Measurements from ENCODE around the gene WDR35. TPM values are rescaled to one million over a fixed set of nuclear protein-coding genes. Genes with fewer than 3 reads are reported as not detected.
"Not testable (repeated sequence)": the region's sequence is repeated elsewhere in the genome, so short reads cannot be mapped to it uniquely, and the experiment has no call there.

Gene WDR35
- total and polyA plus RNA-seq, 5 donors from 2014 or later: 1.3 to 3.8 (median 1.9) TPM

DNA sequence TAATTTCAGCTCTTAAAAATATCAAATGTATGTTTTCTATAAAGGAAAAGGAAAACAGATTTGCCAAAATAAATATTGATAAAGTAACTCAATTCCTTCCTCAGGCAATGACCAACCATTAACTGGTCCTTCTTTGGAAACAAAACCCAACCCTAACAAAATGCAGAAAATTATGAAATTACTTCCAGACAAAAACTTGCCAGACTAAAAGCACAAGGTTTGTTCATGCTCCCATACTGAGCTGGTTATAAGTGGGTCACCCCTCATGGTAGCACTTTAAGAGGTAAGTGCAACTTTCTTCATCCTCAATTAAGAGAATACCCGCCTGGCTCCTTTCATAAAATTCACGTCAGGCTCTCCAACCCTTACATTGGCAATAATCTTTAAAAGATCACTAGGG, 57.0 kb downstream of the WDR35 start:
- no peak for DNase-seq
- Mint-ChIP-seq H3K27ac (no peak overlapping the region), H3K4me3 (no peak overlapping the region), H3K9me3 (peaks cover 0 to 12% (median 2%) of the 10 kb centered on the region in 7 donors), H3K27me3 (no peaks in the 10 kb centered on the region), H3K36me3 (peaks cover 33% of the 10 kb centered on the region), H3K4me1 (no peaks in the 10 kb centered on the region)
- no peak for ATAC-seq (ENCODE audit: low read depth in 2 of 2)
- no peaks in the 10 kb centered on the region for H3K4me1 ChIP-seq (ENCODE audit: control insufficient read depth, insufficient read depth, low read length, poor library complexity, severe bottlenecking)
- no peaks in the 10 kb centered on the region for H3K27me3 ChIP-seq (ENCODE audit: control insufficient read depth, insufficient read depth, low read length)
- peaks cover 26% of the 10 kb centered on the region for H3K36me3 ChIP-seq (ENCODE audit: control insufficient read depth, insufficient read depth, low read length)
- H3K27ac ChIP-seq (ENCODE audit: insufficient read depth, low read length, poor library complexity, severe bottlenecking): no peak overlapping the region
- no peak overlapping the region for H3K4me3 ChIP-seq (ENCODE audit: low read depth, low read length)
- peaks cover 8 to 12% of the 10 kb centered on the region in 2 experiments for H3K9me3 ChIP-seq (ENCODE audit: control insufficient read depth in 2 of 2, low read length in 2 of 2)

DNA sequence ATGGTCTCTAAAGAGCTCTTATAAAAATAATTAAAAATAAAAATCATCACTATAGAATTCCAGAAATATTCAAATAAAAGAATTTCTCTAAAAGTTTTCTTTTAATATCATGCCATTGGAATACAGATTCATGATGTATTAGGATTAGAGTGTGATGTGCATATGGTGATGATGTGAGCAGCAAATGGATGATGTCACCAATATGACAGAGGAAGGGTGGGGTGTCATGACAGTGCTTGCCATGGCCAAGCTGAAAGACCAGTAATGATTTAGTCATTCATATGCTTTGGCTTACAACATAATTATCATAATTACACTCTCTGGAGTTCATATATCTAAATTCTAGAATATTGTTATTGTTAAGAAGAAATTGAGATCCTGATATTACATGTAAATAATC, 60.7 kb downstream of the WDR35 start:
- Mint-ChIP-seq H3K4me1 (no peaks in the 10 kb centered on the region), H3K27me3 (no peaks in the 10 kb centered on the region), H3K9me3 (peaks cover 0 to 31% (median 11%) of the 10 kb centered on the region in 7 donors), H3K36me3 (peaks cover 38% of the 10 kb centered on the region), H3K4me3 (no peak overlapping the region), H3K27ac (no peak overlapping the region)
- Histone ChIP-seq H3K27ac (ENCODE audit: insufficient read depth, low read length, poor library complexity, severe bottlenecking) (no peak overlapping the region), H3K27me3 (ENCODE audit: control insufficient read depth, insufficient read depth, low read length) (no peaks in the 10 kb centered on the region), H3K4me3 (ENCODE audit: low read depth, low read length) (no peak overlapping the region), H3K36me3 (ENCODE audit: control insufficient read depth, insufficient read depth, low read length) (peaks cover 6% of the 10 kb centered on the region), H3K9me3 (ENCODE audit: control insufficient read depth in 2 of 2, low read length in 2 of 2) (peaks cover 16 to 24% of the 10 kb centered on the region in 2 experiments), H3K4me1 (ENCODE audit: control insufficient read depth, insufficient read depth, low read length, poor library complexity, severe bottlenecking) (no peaks in the 10 kb centered on the region)
- ATAC-seq (ENCODE audit: low read depth in 2 of 2) (no peak), DNase-seq (no peak)

DNA sequence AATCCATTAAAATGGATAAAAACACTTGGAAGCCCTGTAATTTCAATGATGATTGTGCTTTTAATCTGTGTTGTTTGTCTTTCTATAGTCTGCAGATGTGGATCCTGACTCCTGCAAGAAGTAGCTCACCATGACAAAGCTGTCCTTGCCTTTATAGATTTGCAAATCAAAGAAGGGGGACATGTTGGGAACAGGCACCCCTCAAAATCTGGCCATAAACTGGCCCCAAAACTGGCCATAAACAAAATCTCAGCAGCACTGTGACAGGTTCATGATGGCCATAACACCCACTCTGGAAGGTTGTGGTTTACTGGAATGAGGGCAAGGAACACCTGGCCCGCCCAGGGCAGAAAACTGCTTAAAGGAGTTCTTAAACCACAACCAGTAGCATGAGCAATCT, 62.1 kb downstream of the WDR35 start:
- peaks cover 46% of the 10 kb centered on the region for H3K36me3 Mint-ChIP-seq
- peaks cover 16 to 24% of the 10 kb centered on the region in 2 experiments for H3K9me3 ChIP-seq (ENCODE audit: control insufficient read depth in 2 of 2, low read length in 2 of 2)
- not testable (repeated sequence) for H3K4me3 ChIP-seq (ENCODE audit: low read depth, low read length); H3K36me3 ChIP-seq (ENCODE audit: control insufficient read depth, insufficient read depth, low read length); H3K27ac Mint-ChIP-seq; H3K27ac ChIP-seq (ENCODE audit: insufficient read depth, low read length, poor library complexity, severe bottlenecking); H3K4me1 ChIP-seq (ENCODE audit: control insufficient read depth, insufficient read depth, low read length, poor library complexity, severe bottlenecking); H3K27me3 ChIP-seq (ENCODE audit: control insufficient read depth, insufficient read depth, low read length); ATAC-seq (ENCODE audit: low read depth in 2 of 2); DNase-seq; H3K4me3 Mint-ChIP-seq; H3K4me1 Mint-ChIP-seq; H3K27me3 Mint-ChIP-seq
- H3K9me3 Mint-ChIP-seq: peaks cover 0 to 31% (median 11%) of the 10 kb centered on the region in 7 donors

DNA sequence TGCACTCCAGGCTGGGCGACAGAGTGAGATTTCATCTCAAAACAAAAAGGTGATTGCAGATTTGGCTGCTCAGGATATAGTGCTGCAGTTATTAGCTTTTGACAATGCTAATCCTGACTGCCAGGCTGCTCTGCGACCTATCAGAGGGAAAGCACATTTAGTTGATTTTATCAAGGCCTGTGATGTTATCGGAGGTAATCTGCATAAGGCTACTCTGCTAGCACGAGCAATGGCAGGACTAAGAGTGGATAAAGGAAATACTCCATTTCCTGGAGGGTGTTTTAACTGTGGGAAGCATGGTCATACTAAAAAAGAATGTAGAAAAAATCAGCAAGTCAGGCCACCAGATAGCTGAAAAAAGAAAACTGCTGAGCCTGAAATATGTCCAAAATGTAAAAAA, 65.4 kb downstream of the WDR35 start:
- not testable (repeated sequence) for H3K27me3 Mint-ChIP-seq; H3K4me1 Mint-ChIP-seq; H3K4me1 ChIP-seq (ENCODE audit: control insufficient read depth, insufficient read depth, low read length, poor library complexity, severe bottlenecking); H3K4me3 ChIP-seq (ENCODE audit: low read depth, low read length); H3K27ac Mint-ChIP-seq; H3K4me3 Mint-ChIP-seq; H3K36me3 ChIP-seq (ENCODE audit: control insufficient read depth, insufficient read depth, low read length); H3K27me3 ChIP-seq (ENCODE audit: control insufficient read depth, insufficient read depth, low read length); ATAC-seq (ENCODE audit: low read depth in 2 of 2); DNase-seq; H3K27ac ChIP-seq (ENCODE audit: insufficient read depth, low read length, poor library complexity, severe bottlenecking)
- Mint-ChIP-seq H3K9me3 (peaks cover 0 to 25% (median 10%) of the 10 kb centered on the region in 7 donors), H3K36me3 (peaks cover 49% of the 10 kb centered on the region)
- H3K9me3 ChIP-seq (ENCODE audit: control insufficient read depth in 2 of 2, low read length in 2 of 2): peaks cover 16 to 24% of the 10 kb centered on the region in 2 experiments

DNA sequence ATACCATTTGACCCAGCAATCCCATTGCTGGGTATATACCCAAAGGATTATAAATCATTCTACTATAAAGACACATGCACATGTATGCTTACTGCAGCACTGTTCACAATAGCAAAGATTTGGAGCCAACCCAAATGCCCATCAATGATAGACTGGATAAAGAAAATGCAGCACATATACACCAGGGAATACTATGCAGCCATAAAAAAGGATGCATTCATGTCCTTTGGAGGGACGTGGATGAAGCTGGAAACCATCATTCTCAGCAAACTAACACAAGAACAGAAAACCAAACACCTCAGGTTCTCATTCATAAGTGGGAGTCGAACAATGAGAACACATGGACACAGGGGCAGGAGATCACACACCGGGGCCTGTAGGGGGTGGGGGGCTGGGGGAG, 67.7 kb downstream of the WDR35 start:
- not testable (repeated sequence) for DNase-seq; H3K27me3 Mint-ChIP-seq; H3K27me3 ChIP-seq (ENCODE audit: control insufficient read depth, insufficient read depth, low read length); H3K27ac ChIP-seq (ENCODE audit: insufficient read depth, low read length, poor library complexity, severe bottlenecking); H3K4me3 ChIP-seq (ENCODE audit: low read depth, low read length); H3K4me1 ChIP-seq (ENCODE audit: control insufficient read depth, insufficient read depth, low read length, poor library complexity, severe bottlenecking); ATAC-seq (ENCODE audit: low read depth in 2 of 2); H3K27ac Mint-ChIP-seq; H3K36me3 ChIP-seq (ENCODE audit: control insufficient read depth, insufficient read depth, low read length); H3K4me1 Mint-ChIP-seq; H3K4me3 Mint-ChIP-seq; H3K9me3 ChIP-seq (ENCODE audit: control insufficient read depth in 2 of 2, low read length in 2 of 2)
- Mint-ChIP-seq H3K9me3 (peaks cover 0 to 14% (median 2%) of the 10 kb centered on the region in 7 donors), H3K36me3 (peaks cover 54% of the 10 kb centered on the region)

DNA sequence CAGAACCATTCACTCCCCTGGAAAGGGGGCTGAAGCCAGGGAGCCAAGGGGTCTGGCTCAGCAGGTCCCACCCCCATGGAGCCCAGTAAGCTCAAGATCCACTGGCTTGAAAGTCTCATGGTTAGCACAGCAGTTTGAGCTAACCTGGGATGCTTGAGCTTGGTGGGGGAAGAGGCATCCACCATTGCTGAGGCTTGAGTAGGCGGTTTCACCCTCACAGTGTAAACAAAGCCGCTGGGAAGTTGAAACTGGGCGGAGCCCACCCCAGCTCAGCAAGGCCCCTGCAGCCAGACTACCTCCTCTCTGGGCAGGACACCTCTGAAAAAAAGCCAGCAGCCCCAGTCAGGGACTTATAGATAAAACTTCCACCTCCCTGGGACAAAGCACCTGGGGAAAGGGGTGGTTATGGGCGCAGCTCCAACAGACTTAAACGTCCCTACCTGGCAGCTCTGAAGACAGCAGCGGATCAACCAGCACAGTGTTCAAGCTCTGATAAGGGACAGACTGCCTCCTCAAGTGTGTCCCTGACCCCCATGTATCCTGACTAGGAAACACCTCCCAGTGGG, 73.4 kb downstream of the WDR35 start:
- peaks cover 29% of the 10 kb centered on the region for H3K36me3 Mint-ChIP-seq
- no peak overlapping the region for H3K4me3 ChIP-seq (ENCODE audit: low read depth, low read length)
- no peaks in the 10 kb centered on the region for H3K36me3 ChIP-seq (ENCODE audit: control insufficient read depth, insufficient read depth, low read length)
- H3K9me3 Mint-ChIP-seq: no peaks in the 10 kb centered on the region
- no peaks in the 10 kb centered on the region for H3K4me1 Mint-ChIP-seq
- DNase-seq (no peak), ATAC-seq (ENCODE audit: low read depth in 2 of 2) (no peak)
- no peaks in the 10 kb centered on the region for H3K9me3 ChIP-seq (ENCODE audit: control insufficient read depth in 2 of 2, low read length in 2 of 2)
- no peak overlapping the region for H3K4me3 Mint-ChIP-seq
- no peaks in the 10 kb centered on the region for H3K27me3 Mint-ChIP-seq
- no peak overlapping the region for H3K27ac Mint-ChIP-seq
- no peaks in the 10 kb centered on the region for H3K4me1 ChIP-seq (ENCODE audit: control insufficient read depth, insufficient read depth, low read length, poor library complexity, severe bottlenecking)
- no peak overlapping the region for H3K27ac ChIP-seq (ENCODE audit: insufficient read depth, low read length, poor library complexity, severe bottlenecking)
- H3K27me3 ChIP-seq (ENCODE audit: control insufficient read depth, insufficient read depth, low read length): no peaks in the 10 kb centered on the region

DNA sequence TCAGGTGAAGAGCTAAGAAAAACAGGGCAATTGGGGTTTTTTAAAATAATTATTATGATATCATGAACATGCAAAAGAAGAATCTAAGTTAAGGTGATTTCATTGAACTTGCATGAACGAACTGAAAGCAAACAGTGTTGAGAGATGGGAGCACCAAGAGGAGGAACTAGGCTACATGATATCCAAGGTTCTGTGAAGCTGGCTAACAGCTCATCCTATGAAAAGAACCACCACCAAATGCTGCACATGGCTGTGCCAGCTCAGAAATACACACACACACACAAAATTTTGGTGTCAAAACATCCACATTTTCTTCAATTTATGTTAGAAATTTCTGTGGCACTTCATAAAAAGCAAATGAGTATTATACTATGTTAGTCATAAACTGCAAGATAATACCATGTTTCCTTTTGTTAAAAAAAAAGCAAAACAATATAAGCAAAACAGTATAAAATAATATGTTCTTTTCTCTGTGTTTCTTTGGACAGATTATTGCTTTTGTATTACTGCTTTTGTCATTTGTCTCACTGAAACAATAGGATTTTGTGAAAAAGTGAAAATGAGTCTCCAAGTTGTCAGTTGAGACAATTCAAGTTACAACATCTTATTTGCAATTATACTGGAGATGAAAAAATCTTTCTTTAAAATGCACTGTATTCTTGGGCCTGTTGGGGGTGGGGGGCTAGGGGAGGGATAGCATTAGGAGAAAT, 75.5 kb downstream of the WDR35 start:
- no peak overlapping the region for H3K4me3 Mint-ChIP-seq
- Histone ChIP-seq H3K27ac (ENCODE audit: insufficient read depth, low read length, poor library complexity, severe bottlenecking) (no peak overlapping the region), H3K36me3 (ENCODE audit: control insufficient read depth, insufficient read depth, low read length) (no peaks in the 10 kb centered on the region), H3K9me3 (ENCODE audit: control insufficient read depth in 2 of 2, low read length in 2 of 2) (no peaks in the 10 kb centered on the region), H3K4me1 (ENCODE audit: control insufficient read depth, insufficient read depth, low read length, poor library complexity, severe bottlenecking) (no peaks in the 10 kb centered on the region), H3K27me3 (ENCODE audit: control insufficient read depth, insufficient read depth, low read length) (no peaks in the 10 kb centered on the region), H3K4me3 (ENCODE audit: low read depth, low read length) (no peak overlapping the region)
- DNase-seq (no peak), ATAC-seq (ENCODE audit: low read depth in 2 of 2) (no peak)
- no peaks in the 10 kb centered on the region for H3K4me1 Mint-ChIP-seq
- H3K27ac Mint-ChIP-seq: no peak overlapping the region
- H3K9me3 Mint-ChIP-seq: no peaks in the 10 kb centered on the region
- H3K27me3 Mint-ChIP-seq: no peaks in the 10 kb centered on the region
- H3K36me3 Mint-ChIP-seq: peaks cover 22% of the 10 kb centered on the region
